Right lobe of liver (tissue), 6 donors: Measurements from ENCODE around the gene DLG2. TPM values are rescaled to one million over a fixed set of nuclear protein-coding genes. Genes with fewer than 3 reads are reported as not detected.

Experiments used
- ATAC-seq, 4 donors: fragments of 200-7000 bp; cut with Tn5 transposase; one replicate each; pipeline ENCODE4 v1.9.1; 2020; ENCODE audit warnings: mild to moderate bottlenecking in 4 of 4, moderate library complexity in 4 of 4
- DNase-seq, 3 donors: peaks; one replicate each; pipeline ENCODE4 v3.0.0-alpha.2; 2020
- H3K27ac ChIP-seq, 3 donors: fragments of 200-600 bp; one replicate each; pipeline ENCODE4 v1.8.0; 2022
- H3K27me3 ChIP-seq, 2 donors: fragments of 200-600 bp; one replicate each; pipeline ENCODE4 v1.8.0; 2022
- H3K36me3 ChIP-seq, 4 donors: fragments of 200-600 bp; sonication (generic) in 1 of 4; one replicate each; pipeline versions ENCODE4 v1.5.1 to v1.8.0; 2017 to 2022; ENCODE audit warnings: control low read depth in 1 of 4
- H3K4me1 ChIP-seq, 4 donors: fragments of 200-600 bp; sonication (generic) in 1 of 4; one replicate each; pipeline versions ENCODE4 v1.5.1 to v1.8.0; 2017 to 2022; ENCODE audit warnings: control low read depth in 1 of 4
- H3K4me3 ChIP-seq, 3 donors: fragments of 200-600 bp; one replicate each; pipeline ENCODE4 v1.8.0; 2022
- H3K9me3 ChIP-seq, 4 donors: fragments of 200-600 bp; sonication (generic) in 1 of 4; one replicate each; pipeline versions ENCODE4 v1.5.1 to v1.8.0; 2017 to 2022; ENCODE audit warnings: control low read depth in 1 of 4
- POLR2A ChIP-seq: fragments of 450-650 bp; IDR thresholded peaks from one replicate; pipeline ENCODE4 v1.6.1; 2017; ENCODE audit warnings: antibody characterized with exemption, mild to moderate bottlenecking
- WGBS: methylation state at CpG from one replicate; pipeline ENCODE4 v1.1.6; 2018; ENCODE audit warnings: low coverage, low lambda C conversion rate; ENCODE audit not compliant: insufficient coverage; ENCODE audit errors: missing lambda C conversion rate; 5-methylcytosine and 5-hydroxymethylcytosine counted together
- intact Hi-C, 2 donors: fragments of 100-400 bp; cut with DNase I; formaldehyde crosslinking; loops; one replicate each; pipeline versions ENCODE4 v1.11.2 to v1.14.1; 2022
- total RNA-seq, 6 experiments: library from RNA; depleted of rRNA in 2 of 6; stranded (reverse); fragments of >200 nt in 2 of 6; fragmentation: NEBNext Ultra II Directional in 3 of 6; extraction: Animal tissue kit (Norgen Biotek cat#: 25700) in 3 of 6; gene quantifications; one replicate each; pipeline versions ENCODE4 v1.1.0 to v1.2.4, GENCODE V29; 2016 to 2023
- TF ChIP-seq, protein P1 (sequence below), 4 donors: fragments of 200-600 bp in 3 of 4; fragments of 450-650 bp in 1 of 4; IDR thresholded peaks; one replicate each; pipeline versions ENCODE4 v1.5.1 to v1.8.0; 2016 to 2022; ENCODE audit warnings: antibody characterized with exemption in 4 of 4, mild to moderate bottlenecking in 2 of 4
- donor health status: DM: no; HTN: yes; CAD: no.
- donor health status: DM: no; HTN: no; CAD: no.
- donor health status: DM: no; HTN: no; CAD: no.
- donor health status: DM: no; HTN: yes; CAD: no.
- donor health status: DM: no; HTN: yes; CAD: no.

Gene DLG2
- total RNA-seq, 6 experiments from 2014 or later, result 1.2 to 6.4 (median 2.5) TPM

DNA sequence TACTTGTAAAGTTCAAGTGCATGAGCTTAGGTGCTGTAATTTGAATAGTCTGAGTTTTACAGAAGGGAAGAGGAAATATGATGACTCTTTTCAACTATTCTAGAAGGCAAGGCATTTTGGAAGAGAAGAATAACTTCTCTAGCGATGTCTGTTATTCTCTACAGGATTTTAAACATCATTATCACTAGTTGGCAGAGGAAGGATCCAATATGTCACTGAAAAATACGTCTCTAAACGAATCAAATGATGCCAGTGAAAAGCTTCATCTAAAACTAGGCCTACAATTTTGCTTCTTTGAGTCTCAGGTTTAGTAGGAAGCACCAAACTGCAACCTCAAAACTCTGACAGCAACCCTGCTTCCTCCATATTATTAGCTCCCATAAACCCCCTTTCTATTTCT, 581.4 kb downstream of the DLG2 start:
- H3K27me3 ChIP-seq, result no peaks in the 10 kb centered on the region
- WGBS, result 64% methylated on average over 3 of the region's 3 CpGs
- H3K36me3 ChIP-seq, result no peaks in the 10 kb centered on the region
- ATAC-seq (no peak), DNase-seq (no peak)
- no peaks in the 10 kb centered on the region for H3K9me3 ChIP-seq
- no peak overlapping the region for H3K27ac ChIP-seq
- TF ChIP-seq POLR2A, result no peak
- TF ChIP-seq, protein P1, sequence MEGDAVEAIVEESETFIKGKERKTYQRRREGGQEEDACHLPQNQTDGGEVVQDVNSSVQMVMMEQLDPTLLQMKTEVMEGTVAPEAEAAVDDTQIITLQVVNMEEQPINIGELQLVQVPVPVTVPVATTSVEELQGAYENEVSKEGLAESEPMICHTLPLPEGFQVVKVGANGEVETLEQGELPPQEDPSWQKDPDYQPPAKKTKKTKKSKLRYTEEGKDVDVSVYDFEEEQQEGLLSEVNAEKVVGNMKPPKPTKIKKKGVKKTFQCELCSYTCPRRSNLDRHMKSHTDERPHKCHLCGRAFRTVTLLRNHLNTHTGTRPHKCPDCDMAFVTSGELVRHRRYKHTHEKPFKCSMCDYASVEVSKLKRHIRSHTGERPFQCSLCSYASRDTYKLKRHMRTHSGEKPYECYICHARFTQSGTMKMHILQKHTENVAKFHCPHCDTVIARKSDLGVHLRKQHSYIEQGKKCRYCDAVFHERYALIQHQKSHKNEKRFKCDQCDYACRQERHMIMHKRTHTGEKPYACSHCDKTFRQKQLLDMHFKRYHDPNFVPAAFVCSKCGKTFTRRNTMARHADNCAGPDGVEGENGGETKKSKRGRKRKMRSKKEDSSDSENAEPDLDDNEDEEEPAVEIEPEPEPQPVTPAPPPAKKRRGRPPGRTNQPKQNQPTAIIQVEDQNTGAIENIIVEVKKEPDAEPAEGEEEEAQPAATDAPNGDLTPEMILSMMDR (IDR thresholded peaks at IDR 0.05), result no peak
- H3K4me3 ChIP-seq, result no peak overlapping the region
- no peaks in the 10 kb centered on the region for H3K4me1 ChIP-seq
- intact Hi-C loops, result no loop called here

- ATAC-seq (no peak), DNase-seq (no peak)
- intact Hi-C loops, result no loop called here
- Histone ChIP-seq H3K36me3 (no peaks in the 10 kb centered on the region), H3K27me3 (no peaks in the 10 kb centered on the region), H3K4me1 (no peaks in the 10 kb centered on the region), H3K27ac (no peak overlapping the region), H3K9me3 (no peaks in the 10 kb centered on the region), H3K4me3 (no peak overlapping the region)
- TF ChIP-seq, protein P1 (IDR thresholded peaks at IDR 0.05), result no peak
- TF ChIP-seq POLR2A, result no peak
- WGBS, result 73% methylated on average over 3 of the region's 3 CpGs
Measured at GRCh38 chr11:85044911-85045310, 582.2 kb downstream of the DLG2 start.

DNA sequence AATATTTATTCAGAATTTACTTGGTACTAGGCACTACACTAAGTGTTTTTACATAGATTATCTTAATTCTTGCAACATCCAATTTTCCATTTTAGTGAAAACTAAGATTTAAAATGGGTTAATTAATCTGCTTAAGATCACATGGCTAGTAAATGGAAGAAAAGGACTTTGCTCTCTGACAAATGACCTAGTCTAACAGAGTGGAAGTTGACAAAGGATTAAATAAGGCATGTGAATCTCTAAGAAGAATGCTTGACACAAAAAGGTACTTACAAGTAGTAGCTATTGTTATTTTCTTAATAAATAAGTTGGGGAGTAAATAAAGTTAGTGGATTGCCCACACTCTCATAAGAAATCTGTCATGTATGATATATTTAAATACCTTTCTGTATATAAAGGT, 584.8 kb downstream of the DLG2 start:
- intact Hi-C loops, result no loop called here
- DNase-seq (no peak), ATAC-seq (no peak)
- Histone ChIP-seq H3K4me3 (no peak overlapping the region), H3K27me3 (no peaks in the 10 kb centered on the region), H3K4me1 (no peaks in the 10 kb centered on the region), H3K9me3 (no peaks in the 10 kb centered on the region), H3K36me3 (no peaks in the 10 kb centered on the region), H3K27ac (no peak overlapping the region)
- TF ChIP-seq, protein P1 (IDR thresholded peaks at IDR 0.05), result no peak
- no peak for TF ChIP-seq POLR2A

GRCh38 chr11:85040166-85040565, 587.0 kb downstream of the DLG2 start:
- TF ChIP-seq POLR2A, result no peak
- TF ChIP-seq, protein P1 (IDR thresholded peaks at IDR 0.05), result no peak
- H3K36me3 ChIP-seq, result no peaks in the 10 kb centered on the region
- H3K4me1 ChIP-seq, result no peaks in the 10 kb centered on the region
- 19% methylated on average over 2 of the region's 2 CpGs for WGBS
- DNase-seq (no peak), ATAC-seq (no peak)
- no peaks in the 10 kb centered on the region for H3K27me3 ChIP-seq
- intact Hi-C loops, result no loop called here
- no peak overlapping the region for H3K27ac ChIP-seq
- no peaks in the 10 kb centered on the region for H3K9me3 ChIP-seq
- H3K4me3 ChIP-seq, result no peak overlapping the region

DNA sequence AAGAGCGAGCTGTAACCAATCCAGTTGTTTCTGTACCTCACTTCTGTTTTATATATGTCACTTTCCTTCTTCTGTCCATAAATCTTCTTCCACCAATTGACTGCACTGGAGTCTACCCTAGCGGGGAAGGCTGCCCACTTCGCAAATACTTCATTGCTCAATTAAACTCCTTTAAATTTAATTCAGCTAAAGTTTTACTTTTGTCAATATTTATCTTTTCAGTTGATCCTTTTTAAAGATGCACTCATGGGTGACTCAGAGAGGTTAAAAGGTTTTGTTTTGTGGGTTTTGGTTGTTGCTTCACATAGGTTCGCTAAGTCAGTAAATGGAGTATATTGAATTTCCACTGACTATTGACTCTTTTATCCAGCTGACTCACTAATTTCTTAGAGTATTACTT, 597.2 kb downstream of the DLG2 start:
- Histone ChIP-seq H3K27ac (no peak overlapping the region), H3K36me3 (no peaks in the 10 kb centered on the region), H3K27me3 (no peaks in the 10 kb centered on the region), H3K4me3 (no peak overlapping the region), H3K9me3 (no peaks in the 10 kb centered on the region), H3K4me1 (no peaks in the 10 kb centered on the region)
- no peak for TF ChIP-seq POLR2A
- TF ChIP-seq, protein P1 (IDR thresholded peaks at IDR 0.05), result no peak
- no peak for ATAC-seq
- 68% methylated on average over 4 of the region's 4 CpGs for WGBS
- DNase-seq, result no peak
- intact Hi-C loops, result no loop called here
